SU-DHL-6 (cell line): ENCODE measurements around the gene CRIM1.

ENCODE experiments used
- H2AFZ ChIP-seq: fragments of 200-600 bp; sonication (generic); 2 replicates; pipeline ENCODE4 v1.6.1; 2014; ENCODE audit warnings: low read depth, mild to moderate bottlenecking, moderate library complexity, mixed read lengths, antibody characterized with exemption, low read length; ENCODE audit not compliant: severe bottlenecking
- H3F3A ChIP-seq: fragments of 200-600 bp; shearing (Covaris generic); 2 replicates; pipeline ENCODE4 v1.6.0; 2016; ENCODE audit warnings: antibody characterized with exemption, mild to moderate bottlenecking; ENCODE audit not compliant: insufficient read depth
- H3K27ac ChIP-seq: fragments of 200-600 bp; sonication (generic); 2 replicates; pipeline ENCODE4 v1.5.1; 2016; ENCODE audit warnings: low read depth, mild to moderate bottlenecking, low read length, moderate library complexity, mixed read lengths
- H3K27me3 ChIP-seq: fragments of 200-600 bp; sonication (generic), shearing (Covaris generic); 2 replicates; pipeline ENCODE4 v1.6.0; 2014; ENCODE audit warnings: mild to moderate bottlenecking, low read length
- H3K36me3 ChIP-seq: fragments of 200-600 bp; sonication (generic); 2 replicates; pipeline ENCODE4 v1.6.1; 2014; ENCODE audit warnings: mild to moderate bottlenecking, low read length, mixed read lengths
- H3K4me2 ChIP-seq: fragments of 300-600, 200-600 bp; shearing (Covaris generic), sonication (generic); 2 replicates; pipeline ENCODE4 v1.6.0; 2014; ENCODE audit warnings: low read length, low read depth, mild to moderate bottlenecking; ENCODE audit not compliant: poor library complexity, severe bottlenecking
- H3K4me3 ChIP-seq: fragments of 200-600 bp; sonication (generic); 2 replicates; pipeline ENCODE4 v1.5.1; 2014; ENCODE audit warnings: antibody characterized with exemption, low read length, mild to moderate bottlenecking, mixed read lengths; ENCODE audit not compliant: insufficient read depth, poor library complexity, severe bottlenecking
- H3K79me2 ChIP-seq: fragments of 200-600 bp; sonication (generic); 2 replicates; pipeline ENCODE4 v1.6.1; 2014; ENCODE audit warnings: mild to moderate bottlenecking, low read length, moderate library complexity; ENCODE audit not compliant: insufficient read depth
- H3K9ac ChIP-seq: fragments of 200-600 bp; sonication (generic); 2 replicates; pipeline ENCODE4 v1.7.0; 2014; ENCODE audit warnings: mild to moderate bottlenecking, low read length
- H3K9me2 ChIP-seq: fragments of 200-600 bp; sonication (generic); replicated peaks from 2 replicates; pipeline ENCODE4 v1.6.1; 2014; ENCODE audit warnings: low read length; ENCODE audit not compliant: insufficient read depth
- H3K9me3 ChIP-seq: fragments of 200-600 bp; sonication (generic); 2 replicates; pipeline ENCODE4 v1.6.1; 2014; ENCODE audit warnings: low read length, mixed read lengths; ENCODE audit not compliant: insufficient read depth
- H4K20me1 ChIP-seq: fragments of 200-600 bp; sonication (generic); 2 replicates; pipeline ENCODE4 v1.6.1; 2014; ENCODE audit warnings: low read depth, mild to moderate bottlenecking, antibody characterized with exemption, low read length, moderate library complexity, mixed read lengths
- EZH2phosphoT487 ChIP-seq: fragments of 200-600 bp; sonication (generic), shearing (Covaris generic); conservative IDR thresholded peaks from 2 replicates; pipeline ENCODE4 v1.6.1; 2018; ENCODE audit warnings: mild to moderate bottlenecking, antibody characterized with exemption, low read length, moderate library complexity, mixed read lengths
- TF ChIP-seq, protein P1 (sequence below): fragments of 200-600 bp; sonication (generic); IDR thresholded peaks from one replicate; pipeline ENCODE4 v1.5.1; 2017; ENCODE audit warnings: antibody characterized with exemption, mild to moderate bottlenecking, low read length, moderate library complexity; ENCODE audit not compliant: insufficient read depth, poor library complexity, severe bottlenecking

CRIM1 gene

DNA sequence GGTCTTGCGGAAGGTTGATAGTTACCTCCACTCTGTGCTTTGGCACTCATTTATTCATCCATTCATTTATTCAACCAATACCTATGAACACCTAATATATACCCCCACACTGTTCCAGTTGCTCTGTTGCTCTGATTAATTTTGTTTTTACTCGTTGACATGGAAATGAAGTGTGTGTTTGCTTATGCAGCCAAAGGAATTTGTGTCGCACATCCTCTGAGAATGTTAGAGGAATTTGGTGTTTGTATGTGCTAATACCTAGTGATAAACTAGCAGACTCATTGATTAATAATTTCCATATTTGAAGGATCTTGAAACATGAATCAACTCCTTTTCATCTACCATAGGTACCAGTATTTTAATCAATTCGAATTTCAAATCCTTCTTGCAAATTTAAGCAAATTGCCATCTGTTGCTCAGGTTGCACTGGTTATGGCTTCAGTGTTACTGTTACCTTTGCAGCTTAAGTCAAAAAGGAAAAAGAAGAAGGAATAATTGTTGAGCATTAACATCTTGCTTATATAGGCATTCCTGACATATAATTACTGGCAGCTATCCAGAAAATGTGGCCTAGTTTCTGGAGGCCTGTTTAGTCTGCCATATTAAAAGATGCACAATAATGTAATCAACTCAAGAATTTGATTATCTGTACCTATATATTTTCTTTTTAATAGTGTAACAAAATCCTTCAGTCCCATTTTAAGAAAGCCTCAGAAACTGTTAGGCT, 25.7 kb upstream of the CRIM1 start:
- Histone ChIP-seq H3K27me3 (no peaks in the 10 kb centered on the region), H3K9ac (no peak overlapping the region), H3K9me3 (no peaks in the 10 kb centered on the region), H3K4me2 (no peak overlapping the region), H3F3A (no peaks in the 10 kb centered on the region), H3K27ac (no peak overlapping the region), H4K20me1 (no peaks in the 10 kb centered on the region), H3K79me2 (no peaks in the 10 kb centered on the region), H3K9me2 (no peaks in the 10 kb centered on the region), H3K4me3 (no peak overlapping the region), H2AFZ (no peak overlapping the region), H3K36me3 (no peaks in the 10 kb centered on the region)
- TF ChIP-seq, protein P1, sequence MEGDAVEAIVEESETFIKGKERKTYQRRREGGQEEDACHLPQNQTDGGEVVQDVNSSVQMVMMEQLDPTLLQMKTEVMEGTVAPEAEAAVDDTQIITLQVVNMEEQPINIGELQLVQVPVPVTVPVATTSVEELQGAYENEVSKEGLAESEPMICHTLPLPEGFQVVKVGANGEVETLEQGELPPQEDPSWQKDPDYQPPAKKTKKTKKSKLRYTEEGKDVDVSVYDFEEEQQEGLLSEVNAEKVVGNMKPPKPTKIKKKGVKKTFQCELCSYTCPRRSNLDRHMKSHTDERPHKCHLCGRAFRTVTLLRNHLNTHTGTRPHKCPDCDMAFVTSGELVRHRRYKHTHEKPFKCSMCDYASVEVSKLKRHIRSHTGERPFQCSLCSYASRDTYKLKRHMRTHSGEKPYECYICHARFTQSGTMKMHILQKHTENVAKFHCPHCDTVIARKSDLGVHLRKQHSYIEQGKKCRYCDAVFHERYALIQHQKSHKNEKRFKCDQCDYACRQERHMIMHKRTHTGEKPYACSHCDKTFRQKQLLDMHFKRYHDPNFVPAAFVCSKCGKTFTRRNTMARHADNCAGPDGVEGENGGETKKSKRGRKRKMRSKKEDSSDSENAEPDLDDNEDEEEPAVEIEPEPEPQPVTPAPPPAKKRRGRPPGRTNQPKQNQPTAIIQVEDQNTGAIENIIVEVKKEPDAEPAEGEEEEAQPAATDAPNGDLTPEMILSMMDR: no peak
- TF ChIP-seq EZH2phosphoT487: no peak

DNA sequence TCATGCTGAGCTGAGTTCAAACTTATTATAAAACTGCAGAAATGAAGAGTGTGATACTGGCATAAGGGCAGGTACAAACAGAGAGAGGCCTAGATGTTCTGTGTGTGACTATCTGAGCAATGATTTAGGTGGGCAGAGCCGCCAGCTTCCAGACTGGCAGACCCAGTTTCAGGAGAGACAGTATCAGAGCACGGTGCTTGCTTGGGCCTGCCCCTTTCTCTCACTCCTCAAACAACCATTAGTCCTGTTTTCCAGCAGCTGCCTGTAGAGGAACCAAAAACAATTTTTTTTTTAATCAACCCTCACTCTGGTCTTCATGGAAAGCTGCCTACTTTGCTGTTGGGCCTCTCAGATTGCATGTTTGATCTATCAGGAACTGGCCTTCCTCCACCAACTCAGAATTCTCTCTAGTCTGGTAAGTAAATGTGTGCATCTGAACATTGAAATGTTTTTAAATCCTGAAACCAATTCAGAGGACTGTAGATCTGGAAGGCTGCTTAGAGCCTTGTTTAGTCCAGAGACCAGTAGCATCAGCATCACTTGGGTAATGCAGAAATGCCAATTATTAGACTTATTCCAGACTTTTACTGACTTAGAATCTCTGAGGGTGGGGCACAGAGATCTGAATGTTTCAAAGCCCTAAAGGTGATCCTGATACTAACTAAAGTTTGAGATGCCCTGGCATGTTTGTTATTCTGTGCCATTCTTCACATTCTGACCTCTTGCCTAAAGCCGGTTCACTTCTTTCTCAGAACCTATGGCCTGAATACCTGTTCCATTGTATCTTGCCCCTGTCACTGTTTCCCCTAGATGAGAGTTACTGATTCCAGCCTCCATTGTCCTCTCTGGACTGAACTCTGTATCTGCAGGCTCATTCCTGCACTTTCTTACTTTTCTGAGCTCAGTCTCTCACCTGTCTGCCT, 24.8 kb upstream of the CRIM1 start:
- Histone ChIP-seq H3K9ac (no peak overlapping the region), H3K4me2 (no peak overlapping the region), H3K79me2 (no peaks in the 10 kb centered on the region), H3K9me2 (no peaks in the 10 kb centered on the region), H4K20me1 (no peaks in the 10 kb centered on the region), H3K27me3 (no peaks in the 10 kb centered on the region), H3K27ac (no peak overlapping the region), H3K4me3 (no peak overlapping the region), H3F3A (no peaks in the 10 kb centered on the region), H3K9me3 (no peaks in the 10 kb centered on the region), H2AFZ (no peak overlapping the region), H3K36me3 (no peaks in the 10 kb centered on the region)
- TF ChIP-seq, protein P1: no peak
- TF ChIP-seq EZH2phosphoT487: no peak

DNA sequence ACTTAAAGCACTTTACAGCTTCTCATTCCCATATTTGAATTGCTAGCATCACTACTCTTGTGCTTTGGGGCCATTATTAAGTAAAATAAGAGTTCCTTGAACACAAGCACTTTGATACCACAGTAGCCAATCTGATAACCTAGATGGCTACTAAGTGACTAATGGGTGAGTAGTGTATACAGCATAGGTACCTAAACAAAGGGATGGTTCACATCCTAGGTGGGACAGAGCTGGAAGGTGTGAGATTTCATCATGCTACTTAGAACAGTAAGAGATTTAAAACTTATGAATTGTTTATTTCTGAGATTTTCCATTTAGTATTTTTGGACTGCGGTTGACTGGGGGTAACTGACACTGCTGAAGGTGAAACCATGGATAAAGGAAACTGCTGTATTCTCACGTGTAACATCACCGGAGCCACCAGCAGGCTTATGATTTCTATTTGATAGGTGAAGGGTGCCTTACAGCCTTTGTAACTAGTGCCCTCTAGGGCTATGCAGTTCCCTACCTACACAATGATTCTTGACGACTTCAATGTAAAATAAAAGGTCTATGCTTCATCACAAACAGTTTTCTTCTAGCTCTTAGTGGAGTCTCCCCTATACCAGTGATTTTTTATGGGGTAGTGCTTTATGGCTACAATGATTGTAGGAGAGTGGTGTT, 22.1 kb upstream of the CRIM1 start:
- H3K27me3 ChIP-seq: no peaks in the 10 kb centered on the region
- H3K36me3 ChIP-seq: no peaks in the 10 kb centered on the region
- H3K79me2 ChIP-seq: no peaks in the 10 kb centered on the region
- TF ChIP-seq, protein P1: no peak
- no peak for TF ChIP-seq EZH2phosphoT487
- H3K9ac ChIP-seq: no peak overlapping the region
- H2AFZ ChIP-seq: no peak overlapping the region
- H3K9me2 ChIP-seq: no peaks in the 10 kb centered on the region
- no peak overlapping the region for H3K4me3 ChIP-seq
- no peaks in the 10 kb centered on the region for H3K9me3 ChIP-seq
- no peak overlapping the region for H3K4me2 ChIP-seq
- H3F3A ChIP-seq: no peaks in the 10 kb centered on the region
- H4K20me1 ChIP-seq: no peaks in the 10 kb centered on the region
- H3K27ac ChIP-seq: no peak overlapping the region
